NK-92 treated with Interleukin-12 subunit alpha and Interleukin-12 subunit beta, amount 100 ng/mL, for 24 hours (cell line): ENCODE measurements around the gene VCAN.
"Not testable (repeated sequence)": the region's sequence is repeated elsewhere in the genome, so short reads cannot be mapped to it uniquely, and the experiment has no call there.

Experiments used
- DNase-seq: peaks from one replicate; lab custom pipeline; 2025; lab: John Stamatoyannopoulos, UW

The VCAN gene

GRCh38 chr5:83471405-83472212 lies at the start of gene VCAN:
Gene VCAN, plus strand, starts transcription at chr5:83471744. Its CDS starts 11,775 bp downstream, at chr5:83483519.
- no peak for DNase-seq

- no peak for DNase-seq
These were observed 49.3 kb upstream of the VCAN start for GRCh38 chr5:83422284-83422683.

GRCh38 chr5:83426855-83427254 lies 44.7 kb upstream of the VCAN start:
- DNase-seq = no peak

DNA sequence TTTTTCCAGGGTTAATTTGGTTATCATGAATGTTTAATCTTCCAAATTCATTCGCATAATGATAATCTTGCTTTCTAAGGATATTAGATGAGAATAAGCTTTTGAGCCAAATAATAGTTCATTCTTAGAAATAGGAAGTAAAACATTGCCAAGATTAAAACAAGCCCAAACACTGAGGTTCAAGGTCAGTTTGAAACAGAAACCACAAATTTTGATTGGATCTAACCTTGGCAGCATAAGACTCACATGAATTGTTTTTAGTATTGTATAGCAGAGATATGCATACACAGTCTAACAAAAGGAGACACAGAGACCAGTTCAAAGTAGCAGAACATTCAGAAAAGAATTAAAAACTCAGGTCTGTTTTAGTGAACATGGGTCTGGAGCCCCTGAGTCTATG lies 43.4 kb upstream of the VCAN start:
- no peak for DNase-seq

DNA sequence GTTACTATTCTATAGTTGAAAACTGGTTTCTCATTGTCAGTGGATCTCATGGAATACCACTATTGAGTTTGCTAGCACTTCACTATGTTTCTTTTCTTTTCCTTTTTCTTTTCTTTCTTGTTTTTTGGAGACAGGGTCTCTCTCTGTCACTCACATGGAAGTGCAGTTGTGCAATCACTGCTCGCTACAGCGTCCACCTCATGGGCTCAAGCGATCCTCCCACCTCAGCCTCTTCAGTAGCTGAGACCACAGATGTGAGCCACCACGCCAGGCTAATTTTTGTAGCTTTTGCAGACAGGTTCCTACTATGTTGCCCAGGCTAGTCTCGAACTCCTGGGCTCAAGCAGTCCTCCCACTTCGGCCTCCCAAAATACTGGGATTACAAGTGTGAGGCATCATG lies 42.7 kb upstream of the VCAN start:
- DNase-seq = no peak

GRCh38 chr5:83430130-83431010 lies 41.2 kb upstream of the VCAN start:
- peak; percentile 4 for DNase-seq

- DNase-seq = no peak
These were observed 37.7 kb upstream of the VCAN start for GRCh38 chr5:83433891-83434290.

DNA sequence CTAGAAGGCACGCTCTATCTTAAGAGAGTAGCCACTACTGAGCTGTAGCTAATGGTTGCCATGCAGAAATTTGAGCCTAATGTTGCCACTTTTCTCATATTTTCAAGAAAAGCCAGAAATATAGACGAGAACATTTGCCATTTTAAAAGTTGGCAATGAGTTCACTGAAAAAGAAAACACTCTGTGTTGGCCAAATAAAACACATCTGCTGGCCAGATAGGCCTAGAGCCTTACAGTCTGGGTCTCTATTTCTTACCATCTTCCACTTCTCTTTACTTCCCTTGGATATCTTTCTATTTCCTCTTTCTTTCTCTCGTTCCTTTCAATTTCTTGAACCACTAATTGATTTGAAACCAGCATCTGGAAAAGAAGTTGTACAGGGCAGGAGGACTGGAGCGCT lies 36.6 kb upstream of the VCAN start:
- no peak for DNase-seq

GRCh38 chr5:83436276-83436675 lies 35.3 kb upstream of the VCAN start:
- DNase-seq = no peak

- DNase-seq = not testable (repeated sequence)
These were observed 33.8 kb upstream of the VCAN start for GRCh38 chr5:83437697-83438096.

DNA sequence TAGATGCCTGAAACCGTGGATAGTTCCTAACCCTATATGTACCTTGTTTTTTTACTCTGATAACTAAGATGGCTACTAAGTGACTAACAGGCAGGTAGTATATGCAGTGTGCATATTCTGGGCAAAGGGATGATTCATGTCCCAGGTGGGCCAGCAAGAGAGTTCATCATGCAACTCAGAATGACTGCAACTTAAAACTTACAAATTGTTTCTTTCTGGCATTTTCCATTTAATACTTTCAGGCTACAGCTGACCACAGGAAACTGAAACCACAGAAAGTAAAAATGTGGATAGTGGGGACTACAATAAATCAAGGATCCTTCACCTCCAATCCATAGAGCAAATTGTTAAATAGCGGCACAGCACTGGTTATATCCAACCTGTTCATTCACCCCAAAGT lies 30.7 kb upstream of the VCAN start:
- no peak for DNase-seq

- DNase-seq = no peak
These were observed 29.8 kb upstream of the VCAN start for GRCh38 chr5:83441747-83442146.

DNA sequence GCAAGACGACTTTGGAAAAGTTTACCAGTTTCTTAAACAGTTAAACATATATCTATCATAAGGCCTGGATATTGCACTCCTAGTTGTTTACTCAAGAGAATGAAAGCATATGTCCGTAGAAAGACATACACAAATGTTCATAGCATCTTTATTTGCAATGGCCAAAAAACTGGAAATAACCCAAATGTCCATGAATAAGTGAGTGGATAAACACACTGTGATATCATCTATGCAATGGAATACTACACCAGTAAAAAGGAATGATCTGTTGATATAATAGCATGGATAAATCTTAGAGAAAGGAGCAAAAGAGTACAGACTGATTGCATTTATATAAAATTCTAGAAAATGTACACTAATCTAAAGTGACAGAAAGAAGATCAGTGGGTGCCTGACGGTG lies 28.0 kb upstream of the VCAN start:
- DNase-seq = no peak

DNA sequence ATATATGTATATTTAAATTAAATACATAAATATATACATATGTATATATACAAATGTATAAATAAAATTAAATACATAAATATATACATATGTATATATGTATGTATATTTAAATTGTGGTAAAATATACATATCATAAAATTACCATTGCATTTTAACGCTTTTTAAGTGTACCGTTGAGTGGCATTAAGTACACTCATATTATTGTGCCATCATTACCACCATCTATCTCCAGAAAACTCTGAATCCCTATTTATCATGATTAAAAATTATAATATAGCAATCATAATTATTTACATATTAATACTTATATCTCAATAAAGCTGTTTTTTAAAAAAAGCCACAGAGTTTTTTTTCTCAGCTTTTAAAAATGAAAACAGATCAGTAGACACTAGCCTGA lies 27.1 kb upstream of the VCAN start:
- no peak for DNase-seq

- no peak for DNase-seq
These were observed 25.1 kb upstream of the VCAN start for GRCh38 chr5:83446253-83446947.

DNA sequence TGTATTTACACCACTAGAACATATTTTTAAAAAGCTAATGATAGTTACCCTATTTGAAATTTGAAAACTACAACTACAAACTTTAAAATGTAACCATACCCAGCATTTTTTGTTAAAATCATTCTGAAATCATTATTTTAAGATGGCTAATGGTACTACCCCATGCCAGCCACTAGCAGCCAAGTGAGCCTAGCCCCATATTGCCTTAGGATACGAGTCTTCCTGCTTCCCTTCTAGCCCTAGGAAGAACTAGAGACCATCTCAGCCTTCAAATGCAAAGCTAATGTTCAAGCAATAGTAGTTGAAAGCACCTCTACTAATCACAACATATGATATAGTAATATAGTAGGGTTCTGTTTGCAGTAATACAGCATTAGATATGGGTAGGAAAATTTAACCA lies 24.0 kb upstream of the VCAN start:
- DNase-seq = no peak

GRCh38 chr5:83450183-83450966 lies 21.2 kb upstream of the VCAN start:
- DNase-seq = no peak

DNA sequence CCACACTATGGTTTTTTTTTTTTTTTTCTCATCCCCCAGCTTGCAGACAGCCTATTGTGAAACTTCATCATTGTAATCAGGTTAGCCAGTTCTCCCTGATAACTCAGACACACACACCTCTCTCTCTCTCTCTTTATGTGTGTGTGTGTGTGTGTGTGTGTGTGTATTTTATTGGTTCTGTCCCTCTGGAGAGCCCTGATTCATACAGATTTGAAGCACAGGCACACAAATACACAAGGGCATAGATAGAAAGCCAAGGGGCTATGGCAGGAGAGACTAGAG lies 20.6 kb upstream of the VCAN start:
- DNase-seq = no peak

DNA sequence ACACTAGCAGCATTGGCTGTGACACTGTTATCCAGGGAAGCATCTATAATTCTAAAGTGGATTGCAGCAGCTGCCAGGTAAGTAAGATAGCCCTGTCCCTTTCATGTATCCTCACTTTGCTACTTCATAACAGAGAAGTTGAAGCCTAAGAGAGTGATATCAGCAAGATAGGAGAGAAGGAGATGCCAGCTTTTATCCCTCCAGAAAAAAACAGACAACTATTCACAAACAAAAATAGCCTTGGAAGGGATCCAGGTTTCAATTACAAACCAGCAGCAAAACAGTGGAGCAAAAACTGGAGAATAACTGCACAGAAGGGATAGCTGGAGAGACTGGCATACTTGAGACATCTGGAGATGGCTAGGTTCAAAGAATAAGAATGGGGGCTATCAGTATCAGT lies 19.6 kb upstream of the VCAN start:
- no peak for DNase-seq

GRCh38 chr5:83453937-83454336 lies 17.6 kb upstream of the VCAN start:
- no peak for DNase-seq

DNA sequence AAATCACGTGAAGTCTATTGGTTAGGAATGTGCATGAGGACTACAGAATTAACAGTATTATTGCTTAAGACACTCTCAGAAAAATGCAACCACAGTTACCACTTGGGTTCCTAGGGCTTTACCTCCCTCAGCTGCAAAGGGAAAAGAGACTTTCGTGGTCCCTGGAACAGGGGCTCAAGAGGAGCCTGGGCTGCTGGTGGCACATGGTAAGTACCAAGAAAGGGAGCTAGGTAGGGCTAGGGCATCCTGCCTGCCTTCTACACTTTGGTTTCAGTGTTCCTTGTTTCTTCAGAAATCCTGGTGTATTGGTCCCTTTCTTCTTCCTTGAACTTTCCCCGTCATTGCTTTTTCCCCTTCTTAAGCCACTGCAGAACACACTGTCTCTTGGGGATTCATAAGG lies 7.3 kb upstream of the VCAN start:
- no peak for DNase-seq

GRCh38 chr5:83467371-83468035 lies 4.0 kb upstream of the VCAN start:
- DNase-seq = no peak
